MCF 10A (cell line): ENCODE results near the gene CST9. TPM values are rescaled to one million over a fixed set of nuclear protein-coding genes. Genes with fewer than 3 reads are reported as not detected.

ENCODE experiments used
- BruUV-seq: library from RNA; stranded (reverse); fragments of 400-500 nt; replicated peaks from 2 replicates; lab custom pipeline; 2021; lab: Mats Ljungman, UMichigan
- CTCF ChIA-PET: fragments of 300-600 bp; sonication (Branson Sonifier 250); formaldehyde crosslinking; extraction: SDS; loops from one replicate; lab custom pipeline; 2021; ENCODE audit warnings: antibody characterized with exemption, inconsistent platforms; lab: Yijun Ruan, JAX
- POLR2A ChIA-PET: fragments of 300-600, 350-650 bp; sonication (Branson Sonifier 250); formaldehyde crosslinking; extraction: SDS; loops from one replicate; lab custom pipeline; 2020; ENCODE audit warnings: antibody characterized with exemption, inconsistent platforms; lab: Yijun Ruan, JAX
- DNase-seq: peaks from one replicate; pipeline ENCODE4 v3.0.0-alpha.2; 2018; ENCODE audit not compliant: unreplicated experiment
- H3K27ac Mint-ChIP-seq: one replicate; pipeline ENCODE4 v1.8.0; 2022; ENCODE audit warnings: mild to moderate bottlenecking, low read depth, mixed read lengths; ENCODE audit not compliant: unreplicated experiment
- H3K27me3 Mint-ChIP-seq: one replicate; pipeline ENCODE4 v1.8.0; 2022; ENCODE audit warnings: mixed read lengths; ENCODE audit not compliant: insufficient read depth, unreplicated experiment
- H3K36me3 Mint-ChIP-seq: one replicate; pipeline ENCODE4 v1.8.0; 2022; ENCODE audit warnings: mild to moderate bottlenecking, moderate library complexity, mixed read lengths; ENCODE audit not compliant: insufficient read depth, unreplicated experiment
- H3K4me1 Mint-ChIP-seq: one replicate; pipeline ENCODE4 v1.8.0; 2022; ENCODE audit warnings: mixed read lengths; ENCODE audit not compliant: insufficient read depth, unreplicated experiment
- H3K4me3 Mint-ChIP-seq: one replicate; pipeline ENCODE4 v1.8.0; 2022; ENCODE audit warnings: mild to moderate bottlenecking, moderate library complexity, mixed read lengths; ENCODE audit not compliant: unreplicated experiment
- H3K9me3 Mint-ChIP-seq: one replicate; pipeline ENCODE4 v1.8.0; 2022; ENCODE audit warnings: mixed read lengths; ENCODE audit not compliant: unreplicated experiment
- CTCF ChIP-seq: fragments of 200-600 bp; IDR thresholded peaks from one replicate; pipeline ENCODE4 v1.8.0; 2022; ENCODE audit warnings: antibody characterized with exemption, mild to moderate bottlenecking; ENCODE audit not compliant: unreplicated experiment
- intact Hi-C: fragments of 100-400 bp; cut with micrococcal nuclease; formaldehyde crosslinking; loops from 2 replicates; pipeline ENCODE4 v1.14.1; 2022
- total RNA-seq: library from RNA; stranded (reverse); gene quantifications from 2 replicates; pipeline ENCODE4 v1.2.3, GENCODE V29; 2022

CST9 gene
- total RNA-seq, 1 experiment from 2014 or later, result not detected

- Mint-ChIP-seq H3K27ac (no peak overlapping the region), H3K4me3 (no peak overlapping the region), H3K36me3 (peaks cover 36% of the 10 kb centered on the region), H3K4me1 (peaks cover 40% of the 10 kb centered on the region), H3K27me3 (no peaks in the 10 kb centered on the region), H3K9me3 (no peaks in the 10 kb centered on the region)
- intact Hi-C loops, result no loop called here
- POLR2A ChIA-PET, result interaction anchor here (0.9 kb wide), 2 partner anchors 10 to 190 kb away, joined by 3 to 4 read pairs; no protein-coding TSS in a partner anchor
- TF ChIP-seq CTCF, result no peak
- CTCF ChIA-PET, result interaction anchor here (0.9 to 1.6 kb wide), 4 partner anchors 11 to 281 kb away, joined by 3 to 7 read pairs (median 4); no protein-coding TSS in a partner anchor
- BruUV-seq, result no TSS peak
- no peak for DNase-seq
Measured at GRCh38 chr20:23631226-23631822, 25.6 kb upstream of the CST9 start.

- Mint-ChIP-seq H3K27me3 (no peaks in the 10 kb centered on the region), H3K4me1 (peaks cover 38% of the 10 kb centered on the region), H3K4me3 (no peak overlapping the region), H3K27ac (peak overlapping the region; percentile 92), H3K36me3 (peaks cover 33% of the 10 kb centered on the region), H3K9me3 (no peaks in the 10 kb centered on the region)
- no peak for DNase-seq
- intact Hi-C loops, result no loop called here
- CTCF ChIA-PET, result interaction anchor here (0.9 to 1.6 kb wide), 4 partner anchors 25 to 280 kb away, joined by 3 to 9 read pairs (median 5); no protein-coding TSS in a partner anchor
- POLR2A ChIA-PET, result interaction anchor here (0.9 to 6.5 kb wide), 7 partner anchors 7 to 1248 kb away, joined by 3 to 89 read pairs (median 6); partner anchors contain the start of genes CST3 and NAPB
- BruUV-seq, result no TSS peak
- no peak for TF ChIP-seq CTCF
Measured at GRCh38 chr20:23630392-23630849, 24.7 kb upstream of the CST9 start.

GRCh38 chr20:23629542-23630391, 24.1 kb upstream of the CST9 start:
- Mint-ChIP-seq H3K27me3 (no peaks in the 10 kb centered on the region), H3K9me3 (peaks cover 1% of the 10 kb centered on the region), H3K4me3 (no peak overlapping the region), H3K36me3 (peaks cover 26% of the 10 kb centered on the region), H3K4me1 (peaks cover 35% of the 10 kb centered on the region), H3K27ac (peak overlapping the region; percentile 92)
- intact Hi-C loops, result loop anchor here (1.0 to 5.0 kb wide), 3 partner anchors 8 to 1252 kb away; partner anchors contain the start of gene CST3
- no TSS peak for BruUV-seq
- TF ChIP-seq CTCF, result no peak
- ChIA-PET CTCF (interaction anchor here (0.8 to 1.6 kb wide), 3 partner anchors 23 to 187 kb away, joined by 4 to 9 read pairs (median 7); no protein-coding TSS in a partner anchor), POLR2A (interaction anchor here (0.8 to 6.5 kb wide), 15 partner anchors 8 to 1248 kb away, joined by 3 to 89 read pairs (median 6); partner anchors contain the start of genes CST3, GZF1, NAPB and NXT1)
- no peak for DNase-seq
